ENCODE results near the gene GLP2R. TPM values are rescaled to one million over a fixed set of nuclear protein-coding genes. Genes with fewer than 3 reads are reported as not detected.
A peak's percentile ranks its signal among the peaks of the same experiment; 100 is the strongest.
"Not testable (repeated sequence)": the region's sequence is repeated elsewhere in the genome, so short reads cannot be mapped to it uniquely, and the experiment has no call there.

GLP2R gene
- polyA plus RNA-seq, 4 donors: 0.67 to 3.5 (median 3.2) TPM

- Histone ChIP-seq H3K4me1 (ENCODE audit: control insufficient read depth in 3 of 3, insufficient read depth in 2 of 3, low read depth in 1 of 3, low read length in 2 of 3) (no peaks in the 10 kb centered on the region), H3K4me3 (ENCODE audit: low read depth in 1 of 3, low read length in 3 of 3) (no peak overlapping the region), H3K36me3 (ENCODE audit: control insufficient read depth in 3 of 3, insufficient read depth in 2 of 3, low read depth in 1 of 3, low read length in 3 of 3) (peaks cover 0 to 32% (median 0%) of the 10 kb centered on the region in 3 donors), H3K27ac (ENCODE audit: low read depth in 1 of 3, low read length in 2 of 3) (no peak overlapping the region), H3K27me3 (ENCODE audit: control insufficient read depth in 3 of 3, insufficient read depth in 3 of 3, low read length in 3 of 3) (no peaks in the 10 kb centered on the region), H3K9me3 (ENCODE audit: control insufficient read depth in 2 of 2, insufficient read depth in 1 of 2, low read depth in 1 of 2, low read length in 1 of 2) (no peaks in the 10 kb centered on the region)
- FAIRE-seq (no peak), DNase-seq (no peak)
- WGBS, 3 donors: 84 to 94% (median 89%) methylated on average over 8 of the region's 8 CpGs
Observed at GRCh38 chr17:9918352-9918751, 92.6 kb downstream of the GLP2R start.

GRCh38 chr17:9918804-9919352, 93.2 kb downstream of the GLP2R start:
- H3K4me1 ChIP-seq (ENCODE audit: control insufficient read depth in 3 of 3, insufficient read depth in 2 of 3, low read depth in 1 of 3, low read length in 2 of 3): no peaks in the 10 kb centered on the region
- peaks cover 0 to 32% (median 0%) of the 10 kb centered on the region in 3 donors for H3K36me3 ChIP-seq (ENCODE audit: control insufficient read depth in 3 of 3, insufficient read depth in 2 of 3, low read depth in 1 of 3, low read length in 3 of 3)
- no peak overlapping the region for H3K27ac ChIP-seq (ENCODE audit: low read depth in 1 of 3, low read length in 2 of 3)
- H3K9me3 ChIP-seq (ENCODE audit: control insufficient read depth in 2 of 2, insufficient read depth in 1 of 2, low read depth in 1 of 2, low read length in 1 of 2): no peaks in the 10 kb centered on the region
- H3K4me3 ChIP-seq (ENCODE audit: low read depth in 1 of 3, low read length in 3 of 3): no peak overlapping the region
- FAIRE-seq (no peak), DNase-seq (no peak)
- 87 to 90% (median 87%) methylated on average over 5 of the region's 5 CpGs for WGBS, 3 donors
- H3K27me3 ChIP-seq (ENCODE audit: control insufficient read depth in 3 of 3, insufficient read depth in 3 of 3, low read length in 3 of 3): no peaks in the 10 kb centered on the region

GRCh38 chr17:9921216-9921615, 95.5 kb downstream of the GLP2R start:
- WGBS, 3 donors: 90 to 94% (median 94%) methylated on average over 13 of the region's 13 CpGs
- H3K27ac ChIP-seq (ENCODE audit: low read depth in 1 of 3, low read length in 2 of 3); DNase-seq; H3K9me3 ChIP-seq (ENCODE audit: control insufficient read depth in 2 of 2, insufficient read depth in 1 of 2, low read depth in 1 of 2, low read length in 1 of 2); H3K4me1 ChIP-seq (ENCODE audit: control insufficient read depth in 3 of 3, insufficient read depth in 2 of 3, low read depth in 1 of 3, low read length in 2 of 3); H3K4me3 ChIP-seq (ENCODE audit: low read depth in 1 of 3, low read length in 3 of 3); FAIRE-seq; H3K27me3 ChIP-seq (ENCODE audit: control insufficient read depth in 3 of 3, insufficient read depth in 3 of 3, low read length in 3 of 3): not testable (repeated sequence)
- H3K36me3 ChIP-seq (ENCODE audit: control insufficient read depth in 3 of 3, insufficient read depth in 2 of 3, low read depth in 1 of 3, low read length in 3 of 3): peaks cover 0 to 32% (median 0%) of the 10 kb centered on the region in 3 donors

GRCh38 chr17:9922012-9922848, 96.5 kb downstream of the GLP2R start:
- no peak for DNase-seq
- 90 to 94% (median 93%) methylated on average over 14 of the region's 14 CpGs for WGBS, 3 donors
- no peak for FAIRE-seq
- Histone ChIP-seq H3K27ac (ENCODE audit: low read depth in 1 of 3, low read length in 2 of 3) (no peak overlapping the region), H3K36me3 (ENCODE audit: control insufficient read depth in 3 of 3, insufficient read depth in 2 of 3, low read depth in 1 of 3, low read length in 3 of 3) (peaks cover 0 to 22% (median 0%) of the 10 kb centered on the region in 3 donors), H3K4me1 (ENCODE audit: control insufficient read depth in 3 of 3, insufficient read depth in 2 of 3, low read depth in 1 of 3, low read length in 2 of 3) (no peaks in the 10 kb centered on the region), H3K4me3 (ENCODE audit: low read depth in 1 of 3, low read length in 3 of 3) (no peak overlapping the region), H3K9me3 (ENCODE audit: control insufficient read depth in 2 of 2, insufficient read depth in 1 of 2, low read depth in 1 of 2, low read length in 1 of 2) (no peaks in the 10 kb centered on the region), H3K27me3 (ENCODE audit: control insufficient read depth in 3 of 3, insufficient read depth in 3 of 3, low read length in 3 of 3) (no peaks in the 10 kb centered on the region)

- Histone ChIP-seq H3K4me1 (ENCODE audit: control insufficient read depth in 3 of 3, insufficient read depth in 2 of 3, low read depth in 1 of 3, low read length in 2 of 3) (no peaks in the 10 kb centered on the region), H3K27ac (ENCODE audit: low read depth in 1 of 3, low read length in 2 of 3) (no peak overlapping the region), H3K4me3 (ENCODE audit: low read depth in 1 of 3, low read length in 3 of 3) (no peak overlapping the region), H3K9me3 (ENCODE audit: control insufficient read depth in 2 of 2, insufficient read depth in 1 of 2, low read depth in 1 of 2, low read length in 1 of 2) (no peaks in the 10 kb centered on the region), H3K27me3 (ENCODE audit: control insufficient read depth in 3 of 3, insufficient read depth in 3 of 3, low read length in 3 of 3) (no peaks in the 10 kb centered on the region), H3K36me3 (ENCODE audit: control insufficient read depth in 3 of 3, insufficient read depth in 2 of 3, low read depth in 1 of 3, low read length in 3 of 3) (peaks cover 0 to 6% (median 0%) of the 10 kb centered on the region in 3 donors)
- WGBS, 3 donors: 19 to 25% (median 21%) methylated on average over 6 of the region's 6 CpGs
- DNase-seq (peak; percentile 67 to 77), FAIRE-seq (no peak)
Observed at GRCh38 chr17:9924735-9925191, 99.0 kb downstream of the GLP2R start.

- Histone ChIP-seq H3K36me3 (ENCODE audit: control insufficient read depth in 3 of 3, insufficient read depth in 2 of 3, low read depth in 1 of 3, low read length in 3 of 3) (peaks cover 0 to 6% (median 0%) of the 10 kb centered on the region in 3 donors), H3K4me3 (ENCODE audit: low read depth in 1 of 3, low read length in 3 of 3) (no peak overlapping the region), H3K4me1 (ENCODE audit: control insufficient read depth in 3 of 3, insufficient read depth in 2 of 3, low read depth in 1 of 3, low read length in 2 of 3) (no peaks in the 10 kb centered on the region), H3K27me3 (ENCODE audit: control insufficient read depth in 3 of 3, insufficient read depth in 3 of 3, low read length in 3 of 3) (no peaks in the 10 kb centered on the region), H3K9me3 (ENCODE audit: control insufficient read depth in 2 of 2, insufficient read depth in 1 of 2, low read depth in 1 of 2, low read length in 1 of 2) (no peaks in the 10 kb centered on the region), H3K27ac (ENCODE audit: low read depth in 1 of 3, low read length in 2 of 3) (no peak overlapping the region)
- FAIRE-seq (no peak), DNase-seq (no peak)
- 80 to 90% (median 88%) methylated on average over 10 to 11 of the region's 11 CpGs for WGBS, 3 donors
Observed at GRCh38 chr17:9925457-9925856, 99.7 kb downstream of the GLP2R start.

- FAIRE-seq (no peak), DNase-seq (no peak)
- H3K36me3 ChIP-seq (ENCODE audit: control insufficient read depth in 3 of 3, insufficient read depth in 2 of 3, low read depth in 1 of 3, low read length in 3 of 3): peaks cover 0 to 6% (median 2%) of the 10 kb centered on the region in 3 donors
- H3K27me3 ChIP-seq (ENCODE audit: control insufficient read depth in 3 of 3, insufficient read depth in 3 of 3, low read length in 3 of 3): no peaks in the 10 kb centered on the region
- H3K9me3 ChIP-seq (ENCODE audit: control insufficient read depth in 2 of 2, insufficient read depth in 1 of 2, low read depth in 1 of 2, low read length in 1 of 2): no peaks in the 10 kb centered on the region
- WGBS, 3 donors: 76 to 86% (median 77%) methylated on average over 20 to 21 of the region's 21 CpGs
- no peak overlapping the region for H3K4me3 ChIP-seq (ENCODE audit: low read depth in 1 of 3, low read length in 3 of 3)
- no peaks in the 10 kb centered on the region for H3K4me1 ChIP-seq (ENCODE audit: control insufficient read depth in 3 of 3, insufficient read depth in 2 of 3, low read depth in 1 of 3, low read length in 2 of 3)
- no peak overlapping the region for H3K27ac ChIP-seq (ENCODE audit: low read depth in 1 of 3, low read length in 2 of 3)
Observed at GRCh38 chr17:9926150-9926804, 100.6 kb downstream of the GLP2R start.

GRCh38 chr17:9928601-9929333, 103.0 kb downstream of the GLP2R start:
- H3K4me3 ChIP-seq (ENCODE audit: low read depth in 1 of 3, low read length in 3 of 3): no peak overlapping the region
- no peaks in the 10 kb centered on the region for H3K9me3 ChIP-seq (ENCODE audit: control insufficient read depth in 2 of 2, insufficient read depth in 1 of 2, low read depth in 1 of 2, low read length in 1 of 2)
- FAIRE-seq: no peak
- peaks cover 0 to 3% (median 2%) of the 10 kb centered on the region in 3 donors for H3K36me3 ChIP-seq (ENCODE audit: control insufficient read depth in 3 of 3, insufficient read depth in 2 of 3, low read depth in 1 of 3, low read length in 3 of 3)
- no peaks in the 10 kb centered on the region for H3K4me1 ChIP-seq (ENCODE audit: control insufficient read depth in 3 of 3, insufficient read depth in 2 of 3, low read depth in 1 of 3, low read length in 2 of 3)
- 41 to 45% (median 45%) methylated on average over 13 of the region's 13 CpGs for WGBS, 3 donors
- peak overlapping the region in 1 of 3 donors; percentile 8 for H3K27ac ChIP-seq (ENCODE audit: low read depth in 1 of 3, low read length in 2 of 3)
- H3K27me3 ChIP-seq (ENCODE audit: control insufficient read depth in 3 of 3, insufficient read depth in 3 of 3, low read length in 3 of 3): no peaks in the 10 kb centered on the region
- DNase-seq: peak in 1 of 2 donors; percentile 57
